GM20431 (cell line): Measurements from ENCODE around the gene NFYB.
"Not testable (repeated sequence)": the region's sequence is repeated elsewhere in the genome, so short reads cannot be mapped to it uniquely, and the experiment has no call there.

Experiments
- in situ Hi-C: fragments of 300-500 bp; cut with MseI, MboI; formaldehyde crosslinking; loops from one replicate; pipeline ENCODE4 v1.15.0; 2020; ENCODE audit warnings: low sequenced_read_pairs; ENCODE audit not compliant: unreplicated experiment

The NFYB gene

GRCh38 chr12:104137902-104138796 is at the start of gene NFYB:
TSS of gene NFYB (minus strand) at chr12:104138210. CDS start at chr12:104135453, 2,757 bp downstream.
- in situ Hi-C loops: no loop called here

GRCh38 chr12:104187446-104188155 is 49.6 kb upstream of the NFYB start:
- in situ Hi-C loops: loop anchor here (25.0 kb wide), 1 partner anchor 875 kb away; no protein-coding TSS in a partner anchor

GRCh38 chr12:104183443-104183842 is 45.4 kb upstream of the NFYB start:
- in situ Hi-C loops: loop anchor here (25.0 kb wide), 1 partner anchor 879 kb away; no protein-coding TSS in a partner anchor

DNA sequence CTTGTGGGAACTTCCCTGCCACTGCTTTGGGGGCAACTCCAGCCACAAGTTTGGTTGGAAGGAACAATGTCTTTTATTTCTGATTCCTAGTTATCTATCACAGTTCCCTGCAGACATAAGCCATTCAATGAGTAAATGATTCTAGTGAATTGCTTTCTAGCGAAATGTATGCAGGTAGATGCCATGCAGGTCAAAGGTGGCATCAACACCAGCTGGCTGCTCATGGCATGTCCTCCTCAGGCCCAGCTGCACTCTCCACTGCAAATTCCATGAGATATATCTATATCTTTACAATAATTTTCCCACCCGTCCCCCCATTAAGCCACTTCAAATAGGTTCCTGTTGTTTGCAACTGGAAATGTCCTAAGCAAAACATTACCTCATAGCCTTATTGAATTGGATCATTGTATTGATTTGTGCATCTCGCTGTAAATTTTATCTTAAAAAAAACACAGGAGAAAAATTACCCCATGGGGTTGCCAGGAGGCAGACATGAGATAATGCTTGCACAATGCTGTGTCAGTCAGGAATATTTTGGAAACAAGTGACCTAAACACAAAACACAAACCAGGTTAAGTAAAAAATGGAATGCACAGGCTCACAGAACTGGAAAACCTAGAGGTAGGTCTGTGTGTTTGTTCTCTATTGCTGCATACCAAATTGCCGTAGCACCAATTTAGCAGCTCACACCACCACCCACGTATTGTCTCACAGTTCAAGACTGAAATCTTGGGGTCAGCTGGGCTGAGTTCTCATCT is 44.8 kb upstream of the NFYB start:
- in situ Hi-C loops: loop anchor here (25.0 kb wide), 1 partner anchor 880 kb away; no protein-coding TSS in a partner anchor

GRCh38 chr12:104182144-104182543 is 44.1 kb upstream of the NFYB start:
- in situ Hi-C loops: loop anchor here (25.0 kb wide), 1 partner anchor 880 kb away; no protein-coding TSS in a partner anchor

- in situ Hi-C loops: loop anchor here (25.0 kb wide), 1 partner anchor 881 kb away; no protein-coding TSS in a partner anchor
Measured at GRCh38 chr12:104181313-104181712, 43.3 kb upstream of the NFYB start.

DNA sequence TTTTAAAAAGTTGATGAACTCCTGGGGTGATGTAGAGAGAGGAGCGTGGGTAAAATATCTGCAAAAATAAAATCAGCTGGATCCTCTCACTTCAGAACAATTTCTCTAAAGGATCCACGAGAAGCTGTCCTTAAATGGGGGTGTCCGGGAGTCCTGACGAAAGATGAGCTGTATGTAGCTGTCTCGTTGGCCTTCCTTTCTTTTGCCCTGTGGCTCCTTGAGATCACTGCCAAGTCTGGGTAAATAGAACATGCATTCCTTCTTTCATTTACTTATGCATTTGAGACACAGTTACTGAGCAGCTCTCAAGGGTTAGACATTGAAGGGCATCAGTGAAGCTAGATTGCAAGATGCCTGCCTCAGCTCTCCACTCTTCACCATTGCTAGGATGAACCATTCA is 42.4 kb upstream of the NFYB start:
- in situ Hi-C loops: loop anchor here (25.0 kb wide), 1 partner anchor 882 kb away; no protein-coding TSS in a partner anchor

GRCh38 chr12:104177663-104178501 is 39.9 kb upstream of the NFYB start:
- in situ Hi-C loops: loop anchor here (25.0 kb wide), 1 partner anchor 884 kb away; no protein-coding TSS in a partner anchor

GRCh38 chr12:104177336-104177662 is 39.3 kb upstream of the NFYB start:
- in situ Hi-C loops: loop anchor here (25.0 kb wide), 1 partner anchor 885 kb away; no protein-coding TSS in a partner anchor

DNA sequence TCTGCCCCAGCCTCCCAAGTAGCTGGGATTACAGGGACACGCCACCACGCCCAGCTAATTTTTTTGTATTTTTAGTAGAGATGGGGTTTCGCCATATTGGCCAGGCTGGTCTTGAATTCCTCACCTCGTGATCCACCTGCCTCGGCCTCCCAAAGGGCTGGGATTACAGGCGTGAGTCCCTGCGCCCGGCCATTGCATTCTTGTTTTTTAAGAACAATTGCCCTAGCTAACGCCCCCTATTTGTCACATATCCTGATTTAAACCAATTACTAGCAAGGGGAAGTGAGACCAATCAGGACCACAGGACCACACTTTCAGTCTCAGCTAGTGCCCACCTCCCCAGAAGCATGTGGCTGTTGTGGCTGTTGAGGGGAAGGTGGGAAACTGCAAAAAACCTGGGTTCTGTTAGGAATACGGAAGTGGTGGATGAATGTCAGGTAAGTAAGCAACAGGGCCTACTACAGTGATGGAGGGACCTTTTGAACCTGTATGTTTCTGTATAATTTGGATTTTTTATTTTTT is 37.8 kb upstream of the NFYB start:
- in situ Hi-C loops: loop anchor here (25.0 kb wide), 1 partner anchor 887 kb away; no protein-coding TSS in a partner anchor

DNA sequence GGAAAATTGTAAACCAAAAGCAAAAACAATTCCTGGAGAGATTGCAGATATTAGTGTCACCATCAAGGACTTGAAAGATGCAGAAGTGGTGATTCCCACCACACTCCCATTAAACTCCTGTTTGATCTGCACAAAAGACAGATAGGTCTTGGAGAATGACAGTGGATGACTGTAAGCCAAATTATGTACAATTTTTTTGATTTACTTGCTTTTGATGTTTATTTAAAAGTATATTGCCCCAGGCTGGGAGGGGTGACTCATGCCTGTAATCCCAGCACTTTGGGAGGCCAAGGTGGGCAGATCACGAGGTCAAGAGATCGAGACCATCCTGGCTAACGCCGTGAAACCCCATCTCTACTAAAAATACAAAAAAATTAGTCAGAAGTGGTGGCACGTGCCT is 35.8 kb upstream of the NFYB start:
- in situ Hi-C loops: not testable (repeated sequence)

DNA sequence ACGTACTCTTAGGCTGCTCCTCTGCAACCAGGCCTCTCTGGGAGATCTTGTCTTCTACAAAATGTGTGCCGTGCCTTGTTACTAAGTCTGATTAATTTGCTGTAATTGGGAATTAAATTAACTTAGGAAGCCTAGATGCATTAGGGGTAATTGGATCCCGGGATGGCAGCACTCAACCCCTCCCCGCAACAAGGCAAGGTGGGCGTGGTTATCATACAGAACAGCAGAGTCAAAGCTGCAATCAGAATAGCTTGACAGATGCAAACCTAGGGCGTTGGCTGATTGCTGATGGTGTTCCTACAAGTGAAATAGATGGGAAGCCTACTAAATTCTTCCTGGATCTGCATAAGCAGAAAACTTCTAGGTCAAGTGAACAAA is 34.5 kb upstream of the NFYB start:
- in situ Hi-C loops: no loop called here

GRCh38 chr12:104171785-104172569 is 34.0 kb upstream of the NFYB start:
- in situ Hi-C loops: no loop called here

GRCh38 chr12:104168596-104168995 is 30.6 kb upstream of the NFYB start:
- in situ Hi-C loops: no loop called here

- in situ Hi-C loops: no loop called here
Measured at GRCh38 chr12:104167519-104168458, 29.8 kb upstream of the NFYB start.

GRCh38 chr12:104166465-104166864 is 28.5 kb upstream of the NFYB start:
- in situ Hi-C loops: no loop called here

GRCh38 chr12:104165801-104166200 is 27.8 kb upstream of the NFYB start:
- in situ Hi-C loops: no loop called here
